Measurements from ENCODE around the gene FAM161A.
"Not testable (repeated sequence)": the region's sequence is repeated elsewhere in the genome, so short reads cannot be mapped to it uniquely, and the experiment has no call there.

The FAM161A gene

GRCh38 chr2:61882850-61883249 is 29.0 kb upstream of the FAM161A start:
- in situ Hi-C loops (cut with MboI; ENCODE audit: low pct_unique_long_range_greater_than_20kb, low sequenced_read_pairs, unreplicated experiment) = no loop called here
- TF ChIP-seq CTCF (IDR thresholded peaks at IDR 0.05; ENCODE audit: extremely low read depth, insufficient read depth, missing control alignments) = no peak
- no peak for DNase-seq (ENCODE audit: low spot score)

GRCh38 chr2:61879351-61879750 is 25.5 kb upstream of the FAM161A start:
- in situ Hi-C loops (cut with MboI; ENCODE audit: low pct_unique_long_range_greater_than_20kb, low sequenced_read_pairs, unreplicated experiment); DNase-seq (ENCODE audit: low spot score): not testable (repeated sequence)

- TF ChIP-seq CTCF (IDR thresholded peaks at IDR 0.05; ENCODE audit: extremely low read depth, insufficient read depth, missing control alignments) = no peak
- in situ Hi-C loops (cut with MboI; ENCODE audit: low pct_unique_long_range_greater_than_20kb, low sequenced_read_pairs, unreplicated experiment) = no loop called here
- DNase-seq (ENCODE audit: low spot score) = no peak
Observed at GRCh38 chr2:61878761-61879160, 24.9 kb upstream of the FAM161A start.

- no peak for TF ChIP-seq CTCF (IDR thresholded peaks at IDR 0.05; ENCODE audit: extremely low read depth, insufficient read depth, missing control alignments)
- in situ Hi-C loops (cut with MboI; ENCODE audit: low pct_unique_long_range_greater_than_20kb, low sequenced_read_pairs, unreplicated experiment) = no loop called here
- DNase-seq (ENCODE audit: low spot score) = no peak
Observed at GRCh38 chr2:61877571-61878245, 23.8 kb upstream of the FAM161A start.

GRCh38 chr2:61876400-61876799 is 22.5 kb upstream of the FAM161A start:
- TF ChIP-seq CTCF (IDR thresholded peaks at IDR 0.05; ENCODE audit: extremely low read depth, insufficient read depth, missing control alignments) = no peak
- DNase-seq (ENCODE audit: low spot score) = no peak
- in situ Hi-C loops (cut with MboI; ENCODE audit: low pct_unique_long_range_greater_than_20kb, low sequenced_read_pairs, unreplicated experiment) = no loop called here

- DNase-seq (ENCODE audit: low spot score); in situ Hi-C loops (cut with MboI; ENCODE audit: low pct_unique_long_range_greater_than_20kb, low sequenced_read_pairs, unreplicated experiment): not testable (repeated sequence)
Observed at GRCh38 chr2:61866482-61867089, 12.7 kb upstream of the FAM161A start.

- TF ChIP-seq CTCF (IDR thresholded peaks at IDR 0.05; ENCODE audit: extremely low read depth, insufficient read depth, missing control alignments) = no peak
- no peak for DNase-seq (ENCODE audit: low spot score)
- in situ Hi-C loops (cut with MboI; ENCODE audit: low pct_unique_long_range_greater_than_20kb, low sequenced_read_pairs, unreplicated experiment) = no loop called here
Observed at GRCh38 chr2:61862085-61862484, 8.2 kb upstream of the FAM161A start.

Measured in GM13977 (cell line).